ENCODE results near the gene SLC5A10. TPM values are rescaled to one million over a fixed set of nuclear protein-coding genes. Genes with fewer than 3 reads are reported as not detected.
"Not testable (repeated sequence)": the region's sequence is repeated elsewhere in the genome, so short reads cannot be mapped to it uniquely, and the experiment has no call there.

The SLC5A10 gene
- total RNA-seq, 6 experiments from 2014 or later: not detected

DNA sequence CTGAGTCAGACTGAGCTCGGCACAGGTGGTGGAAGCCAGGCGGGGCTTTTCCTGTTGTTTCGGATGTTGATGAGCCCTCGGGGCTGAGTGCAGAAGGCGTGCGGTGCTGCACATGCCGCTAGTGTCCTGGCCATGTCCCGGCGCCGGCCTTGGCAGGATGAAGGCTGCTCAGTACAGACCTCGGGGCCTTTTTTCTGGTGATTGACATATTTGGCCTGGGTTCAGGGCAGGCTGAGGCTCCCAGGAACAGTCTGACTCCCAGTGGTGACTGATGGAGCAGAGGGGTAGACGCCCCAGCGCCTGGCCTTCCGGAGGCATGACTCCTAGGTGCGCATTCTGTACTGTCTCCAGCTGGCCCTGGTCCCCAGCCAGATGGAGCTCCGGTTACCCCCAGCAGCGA lies 86.0 kb downstream of the SLC5A10 start:
- H3K4me1 Mint-ChIP-seq (ENCODE audit: low read depth); H3K4me3 Mint-ChIP-seq; H3K27me3 Mint-ChIP-seq (ENCODE audit: insufficient read depth); DNase-seq; H3K9me3 Mint-ChIP-seq; H3K36me3 Mint-ChIP-seq (ENCODE audit: low read depth); H3K27ac Mint-ChIP-seq: not testable (repeated sequence)

DNA sequence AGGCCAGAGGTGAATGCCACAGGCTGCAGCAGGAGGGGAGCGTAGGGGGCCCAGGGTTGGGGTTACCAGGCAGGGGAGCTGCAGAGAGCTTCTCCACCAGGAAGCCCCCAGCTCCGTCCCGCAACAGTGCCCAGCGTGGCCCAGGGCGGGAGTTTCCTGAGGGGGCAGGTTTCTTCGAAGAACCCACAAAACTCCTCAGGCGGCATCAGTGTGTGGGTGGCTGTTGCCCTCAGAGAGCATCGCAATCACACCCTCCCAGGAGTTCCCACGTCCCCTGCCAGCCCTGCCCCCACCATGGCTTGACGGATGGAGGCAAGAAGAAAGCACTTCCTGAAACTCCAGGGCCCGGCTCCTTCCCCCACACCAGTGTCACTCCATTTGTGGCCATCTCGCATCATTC lies 86.8 kb downstream of the SLC5A10 start:
- H3K4me1 Mint-ChIP-seq (ENCODE audit: low read depth); H3K9me3 Mint-ChIP-seq; H3K36me3 Mint-ChIP-seq (ENCODE audit: low read depth); H3K27ac Mint-ChIP-seq; H3K4me3 Mint-ChIP-seq; H3K27me3 Mint-ChIP-seq (ENCODE audit: insufficient read depth); DNase-seq: not testable (repeated sequence)

DNA sequence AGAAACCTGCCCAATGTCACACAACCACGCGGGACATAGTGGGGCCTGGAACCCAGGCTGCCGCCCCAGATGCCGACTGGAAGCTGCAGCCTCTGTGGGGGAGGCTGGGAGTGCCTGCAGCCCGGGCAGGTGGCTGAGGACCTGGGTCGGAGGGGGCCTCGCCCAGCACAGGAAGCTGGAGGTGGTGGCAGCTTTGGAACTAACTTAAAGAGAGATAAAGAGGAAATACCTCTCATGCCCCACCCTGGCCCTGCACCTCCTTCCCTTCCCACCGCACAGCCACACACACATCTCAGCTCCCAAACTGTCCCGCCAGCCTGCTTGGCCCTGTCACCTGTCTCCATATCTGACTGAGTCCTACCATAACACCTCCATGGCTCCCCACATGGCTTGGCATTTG lies 88.4 kb downstream of the SLC5A10 start:
- H3K27me3 Mint-ChIP-seq (ENCODE audit: insufficient read depth); DNase-seq; H3K9me3 Mint-ChIP-seq; H3K4me3 Mint-ChIP-seq; H3K36me3 Mint-ChIP-seq (ENCODE audit: low read depth); H3K4me1 Mint-ChIP-seq (ENCODE audit: low read depth); H3K27ac Mint-ChIP-seq: not testable (repeated sequence)

DNA sequence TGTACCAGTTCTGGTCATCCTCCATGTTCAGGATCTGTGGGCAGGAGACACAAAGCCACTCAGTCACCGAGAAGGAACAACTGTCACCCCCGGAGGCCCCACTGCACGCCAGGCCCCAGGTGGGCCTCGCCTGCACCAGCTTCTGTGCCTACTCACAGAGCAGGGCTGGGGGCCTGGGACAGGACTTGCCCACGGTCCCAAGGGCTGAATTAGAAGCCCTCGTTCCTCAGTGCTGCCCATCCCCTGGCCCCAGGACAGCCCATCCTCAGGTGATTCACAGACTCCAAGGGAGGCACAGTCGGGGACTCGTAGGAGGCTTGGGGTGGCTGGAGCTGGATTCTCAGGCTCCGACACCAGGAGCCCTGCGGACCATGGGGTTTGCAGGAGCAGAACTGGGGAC lies 89.9 kb downstream of the SLC5A10 start:
- H3K27ac Mint-ChIP-seq; DNase-seq; H3K27me3 Mint-ChIP-seq (ENCODE audit: insufficient read depth); H3K4me3 Mint-ChIP-seq; H3K9me3 Mint-ChIP-seq; H3K36me3 Mint-ChIP-seq (ENCODE audit: low read depth); H3K4me1 Mint-ChIP-seq (ENCODE audit: low read depth): not testable (repeated sequence)

DNA sequence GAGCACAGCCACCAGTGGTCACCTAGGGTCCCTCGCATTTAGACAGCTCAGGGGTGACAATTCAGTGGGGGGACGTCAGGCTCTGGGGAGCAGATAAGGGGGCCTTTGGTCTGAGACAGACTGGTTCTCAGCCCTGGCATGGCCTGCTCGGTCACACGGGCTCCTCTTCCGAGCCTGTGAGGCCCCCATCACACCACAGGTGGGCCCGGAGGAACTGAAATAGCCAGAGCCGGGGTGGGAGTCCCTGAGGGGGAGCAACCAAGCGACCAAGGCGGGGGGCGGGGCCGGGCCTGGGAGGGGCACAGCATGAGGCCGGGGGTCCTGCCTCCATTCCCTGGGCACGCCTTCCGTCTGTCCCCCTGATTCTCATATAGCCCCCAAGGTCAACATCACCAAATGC lies 90.4 kb downstream of the SLC5A10 start:
- H3K27ac Mint-ChIP-seq; H3K27me3 Mint-ChIP-seq (ENCODE audit: insufficient read depth); H3K9me3 Mint-ChIP-seq; H3K4me1 Mint-ChIP-seq (ENCODE audit: low read depth); H3K36me3 Mint-ChIP-seq (ENCODE audit: low read depth); DNase-seq; H3K4me3 Mint-ChIP-seq: not testable (repeated sequence)

GRCh38 chr17:19043032-19043431 lies 91.1 kb downstream of the SLC5A10 start:
- not testable (repeated sequence) for H3K4me3 Mint-ChIP-seq; H3K9me3 Mint-ChIP-seq; H3K27ac Mint-ChIP-seq; H3K27me3 Mint-ChIP-seq (ENCODE audit: insufficient read depth); H3K4me1 Mint-ChIP-seq (ENCODE audit: low read depth); H3K36me3 Mint-ChIP-seq (ENCODE audit: low read depth); DNase-seq

- H3K4me1 Mint-ChIP-seq (ENCODE audit: low read depth); H3K4me3 Mint-ChIP-seq; DNase-seq; H3K9me3 Mint-ChIP-seq; H3K27me3 Mint-ChIP-seq (ENCODE audit: insufficient read depth); H3K27ac Mint-ChIP-seq; H3K36me3 Mint-ChIP-seq (ENCODE audit: low read depth): not testable (repeated sequence)
These were observed 92.7 kb downstream of the SLC5A10 start for GRCh38 chr17:19044643-19045042.

GRCh38 chr17:19046782-19047375 lies 94.9 kb downstream of the SLC5A10 start, which contains the start of gene GRAP:
TSS of gene GRAP (minus strand) at chr17:19046957. CDS start at chr17:19046926, 31 bp downstream.
- H3K9me3 Mint-ChIP-seq; H3K27ac Mint-ChIP-seq; H3K27me3 Mint-ChIP-seq (ENCODE audit: insufficient read depth); DNase-seq; H3K4me1 Mint-ChIP-seq (ENCODE audit: low read depth); H3K36me3 Mint-ChIP-seq (ENCODE audit: low read depth); H3K4me3 Mint-ChIP-seq: not testable (repeated sequence)

- not testable (repeated sequence) for H3K9me3 Mint-ChIP-seq; H3K36me3 Mint-ChIP-seq (ENCODE audit: low read depth); H3K4me3 Mint-ChIP-seq; H3K4me1 Mint-ChIP-seq (ENCODE audit: low read depth); DNase-seq; H3K27me3 Mint-ChIP-seq (ENCODE audit: insufficient read depth); H3K27ac Mint-ChIP-seq
These were observed 95.5 kb downstream of the SLC5A10 start for GRCh38 chr17:19047510-19047909.

- not testable (repeated sequence) for H3K4me3 Mint-ChIP-seq; H3K36me3 Mint-ChIP-seq (ENCODE audit: low read depth); DNase-seq
These were observed 96.9 kb downstream of the SLC5A10 start for GRCh38 chr17:19048826-19049225.

DNA sequence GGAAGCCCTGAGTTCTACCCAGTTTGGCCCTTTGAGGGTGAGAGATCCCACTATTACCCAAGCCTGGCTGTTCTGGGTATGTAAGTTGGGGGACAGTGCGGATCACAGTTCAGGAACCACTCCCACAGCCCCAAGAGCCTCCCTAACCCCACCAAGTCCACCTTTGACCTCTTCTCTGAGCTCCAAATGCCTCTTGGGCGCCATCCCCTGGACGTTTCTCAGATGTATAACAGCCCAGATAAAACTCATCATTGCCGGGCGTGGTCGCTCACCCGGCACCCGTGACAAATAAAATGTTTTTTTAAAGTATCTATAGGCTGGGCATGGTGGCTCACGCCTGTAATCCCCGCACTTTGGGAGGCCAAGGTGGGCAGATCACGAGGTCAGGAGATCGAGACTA lies 103.5 kb downstream of the SLC5A10 start:
- H3K4me3 Mint-ChIP-seq; H3K36me3 Mint-ChIP-seq (ENCODE audit: low read depth); H3K9me3 Mint-ChIP-seq; DNase-seq; H3K27me3 Mint-ChIP-seq (ENCODE audit: insufficient read depth); H3K27ac Mint-ChIP-seq; H3K4me1 Mint-ChIP-seq (ENCODE audit: low read depth): not testable (repeated sequence)

More at GRCh38 chr17:19048826-19049225, 96.9 kb downstream of the SLC5A10 start:
- H3K4me1 Mint-ChIP-seq (ENCODE audit: low read depth); H3K27ac Mint-ChIP-seq; H3K27me3 Mint-ChIP-seq (ENCODE audit: insufficient read depth); H3K9me3 Mint-ChIP-seq: not testable (repeated sequence)

DNA sequence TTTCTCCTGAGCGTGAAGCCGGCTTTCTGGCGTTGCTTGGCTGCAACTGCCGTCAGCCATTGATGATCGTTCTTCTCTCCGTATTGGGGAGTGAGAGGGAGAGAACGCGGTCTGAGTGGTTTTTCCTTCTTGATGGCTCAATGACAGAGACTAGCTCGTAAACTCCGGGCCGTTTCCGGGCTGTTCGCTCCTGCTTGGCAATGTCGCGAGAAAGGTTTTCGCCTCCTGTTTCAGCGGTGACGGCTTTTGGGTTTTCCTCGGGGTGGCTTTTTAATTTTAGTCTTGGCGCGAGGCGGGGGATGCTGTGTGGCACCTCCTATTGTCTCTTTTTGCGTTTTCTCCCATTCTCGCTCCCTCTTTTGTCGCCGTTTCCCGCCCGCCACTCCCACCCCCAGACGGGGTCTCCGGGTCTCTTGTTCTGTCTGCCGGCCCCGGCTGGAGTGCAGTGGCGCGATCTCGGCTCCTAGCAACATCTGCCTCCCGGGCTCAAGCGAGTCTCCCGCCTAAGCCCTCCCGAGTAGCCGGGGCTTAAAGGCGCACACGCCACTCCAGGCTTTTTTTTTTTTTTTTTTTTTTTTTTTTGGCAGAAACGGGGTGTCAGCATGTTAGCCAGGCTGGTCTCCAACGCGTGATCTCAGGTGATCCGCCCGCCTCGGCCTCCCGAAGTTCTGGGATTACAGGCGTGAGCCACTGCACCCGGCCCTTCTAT lies 110.2 kb downstream of the SLC5A10 start:
- not testable (repeated sequence) for H3K4me1 Mint-ChIP-seq (ENCODE audit: low read depth); H3K9me3 Mint-ChIP-seq; H3K36me3 Mint-ChIP-seq (ENCODE audit: low read depth); H3K27ac Mint-ChIP-seq; H3K4me3 Mint-ChIP-seq; H3K27me3 Mint-ChIP-seq (ENCODE audit: insufficient read depth)
- DNase-seq: peak; percentile 99

GRCh38 chr17:19062718-19063325 lies 110.9 kb downstream of the SLC5A10 start:
- DNase-seq; H3K27me3 Mint-ChIP-seq (ENCODE audit: insufficient read depth); H3K9me3 Mint-ChIP-seq; H3K27ac Mint-ChIP-seq; H3K36me3 Mint-ChIP-seq (ENCODE audit: low read depth); H3K4me1 Mint-ChIP-seq (ENCODE audit: low read depth); H3K4me3 Mint-ChIP-seq: not testable (repeated sequence)

DNA sequence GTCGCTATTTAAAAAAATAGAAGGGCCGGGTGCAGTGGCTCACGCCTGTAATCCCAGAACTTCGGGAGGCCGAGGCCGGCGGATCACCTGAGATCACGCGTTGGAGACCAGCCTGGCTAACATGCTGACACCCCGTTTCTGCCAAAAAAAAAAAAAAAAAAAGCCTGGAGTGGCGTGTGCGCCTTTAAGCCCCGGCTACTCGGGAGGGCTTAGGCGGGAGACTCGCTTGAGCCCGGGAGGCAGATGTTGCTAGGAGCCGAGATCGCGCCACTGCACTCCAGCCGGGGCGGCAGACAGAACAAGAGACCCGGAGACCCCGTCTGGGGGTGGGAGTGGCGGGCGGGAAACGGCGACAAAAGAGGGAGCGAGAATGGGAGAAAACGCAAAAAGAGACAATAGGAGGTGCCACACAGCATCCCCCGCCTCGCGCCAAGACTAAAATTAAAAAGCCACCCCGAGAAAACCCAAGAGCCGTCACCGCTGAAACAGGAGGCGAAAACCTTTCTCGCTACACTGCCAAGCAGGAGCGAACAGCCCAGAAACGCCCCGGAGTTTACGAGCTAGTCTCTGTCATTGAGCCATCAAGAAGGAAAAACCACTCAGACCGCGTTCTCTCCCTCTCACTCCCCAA lies 111.5 kb downstream of the SLC5A10 start:
- not testable (repeated sequence) for H3K4me1 Mint-ChIP-seq (ENCODE audit: low read depth); H3K27ac Mint-ChIP-seq; H3K36me3 Mint-ChIP-seq (ENCODE audit: low read depth); H3K4me3 Mint-ChIP-seq; H3K27me3 Mint-ChIP-seq (ENCODE audit: insufficient read depth); H3K9me3 Mint-ChIP-seq
- peak; percentile 100 for DNase-seq

Measured in HFFc6 (cell line).